Astrocyte (in vitro differentiated cells and primary cell): ENCODE data around the gene NLRP7. TPM values are rescaled to one million over a fixed set of nuclear protein-coding genes. Genes with fewer than 3 reads are reported as not detected.
"Not testable (repeated sequence)": the region's sequence is repeated elsewhere in the genome, so short reads cannot be mapped to it uniquely, and the experiment has no call there.

Experiments used
- DNase-seq: peaks from one replicate; pipeline ENCODE4 v3.0.0-alpha.2; 2010; ENCODE audit warnings: low read depth
- FAIRE-seq: peaks from 2 replicates; lab custom pipeline; 2011; peaks lifted over from hg19 to GRCh38; lab: Jason Lieb, UNC
- H2AFZ ChIP-seq: 2 replicates; pipeline ENCODE4 v1.6.0; 2012; ENCODE audit warnings: low read depth, low read length, inconsistent platforms
- H3K27ac ChIP-seq: 2 replicates; pipeline ENCODE4 v1.5.1; 2011; ENCODE audit warnings: low read depth, low read length, inconsistent platforms
- H3K27me3 ChIP-seq: 2 replicates; pipeline ENCODE4 v1.6.0; 2011; ENCODE audit warnings: low read length, inconsistent platforms; ENCODE audit not compliant: insufficient read depth
- H3K36me3 ChIP-seq: 2 replicates; pipeline ENCODE4 v1.5.1; 2011; ENCODE audit warnings: low read length, inconsistent platforms; ENCODE audit not compliant: insufficient read depth
- H3K4me1 ChIP-seq: 2 replicates; pipeline ENCODE4 v1.5.1; 2011; ENCODE audit warnings: low read length, inconsistent platforms; ENCODE audit not compliant: insufficient read depth
- H3K4me2 ChIP-seq: 2 replicates; pipeline ENCODE4 v1.6.0; 2012; ENCODE audit warnings: low read length, inconsistent platforms
- H3K4me3 ChIP-seq: 2 replicates; pipeline ENCODE4 v1.5.1; 2011; ENCODE audit warnings: low read depth, mild to moderate bottlenecking, low read length, inconsistent platforms; ENCODE audit not compliant: insufficient read depth
- H3K79me2 ChIP-seq: 2 replicates; pipeline ENCODE4 v1.6.0; 2012; ENCODE audit warnings: mild to moderate bottlenecking, low read length, inconsistent platforms; ENCODE audit not compliant: insufficient read depth
- H3K9ac ChIP-seq: 2 replicates; pipeline ENCODE4 v1.6.0; 2012; ENCODE audit warnings: mild to moderate bottlenecking, low read length, inconsistent platforms
- H3K9me3 ChIP-seq: 2 replicates; pipeline ENCODE4 v1.5.1; 2012; ENCODE audit warnings: low read depth, mild to moderate bottlenecking, low read length, inconsistent platforms; ENCODE audit not compliant: insufficient read depth
- H4K20me1 ChIP-seq: 2 replicates; pipeline ENCODE4 v1.6.0; 2012; ENCODE audit warnings: low read length, inconsistent platforms; ENCODE audit not compliant: insufficient read depth
- H3K27ac Mint-ChIP-seq: one replicate; pipeline ENCODE4 v1.8.0; 2021; ENCODE audit warnings: mild to moderate bottlenecking, mixed read lengths; ENCODE audit not compliant: unreplicated experiment
- H3K27me3 Mint-ChIP-seq: one replicate; pipeline ENCODE4 v1.8.0; 2021; ENCODE audit warnings: low read depth, mixed read lengths; ENCODE audit not compliant: unreplicated experiment
- H3K36me3 Mint-ChIP-seq: one replicate; pipeline ENCODE4 v1.8.0; 2021; ENCODE audit warnings: low read depth, mixed read lengths; ENCODE audit not compliant: unreplicated experiment
- H3K4me1 Mint-ChIP-seq: one replicate; pipeline ENCODE4 v1.8.0; 2021; ENCODE audit warnings: low read depth, mixed read lengths; ENCODE audit not compliant: unreplicated experiment
- H3K4me3 Mint-ChIP-seq: one replicate; pipeline ENCODE4 v1.8.0; 2021; ENCODE audit warnings: mild to moderate bottlenecking, moderate library complexity, mixed read lengths; ENCODE audit not compliant: unreplicated experiment
- H3K9me3 Mint-ChIP-seq: one replicate; pipeline ENCODE4 v1.8.0; 2021; ENCODE audit warnings: mild to moderate bottlenecking, mixed read lengths; ENCODE audit not compliant: unreplicated experiment
- EZH2 ChIP-seq: IDR thresholded peaks from 2 replicates; pipeline ENCODE4 v1.6.1; 2012; ENCODE audit warnings: mild to moderate bottlenecking, low read length, inconsistent platforms; ENCODE audit not compliant: insufficient read depth
- total RNA-seq: library from RNA; stranded (reverse); gene quantifications from 2 replicates; pipeline ENCODE4 v1.2.1, GENCODE V29; 2021
- TF ChIP-seq, protein P1 (sequence below): IDR thresholded peaks from 2 replicates; pipeline ENCODE4 v1.5.1; 2011; ENCODE audit warnings: low read depth, mild to moderate bottlenecking, inconsistent platforms, low read length, moderate library complexity; ENCODE audit not compliant: insufficient read depth

Gene NLRP7
- total RNA-seq, 1 donor from 2014 or later = not detected

DNA sequence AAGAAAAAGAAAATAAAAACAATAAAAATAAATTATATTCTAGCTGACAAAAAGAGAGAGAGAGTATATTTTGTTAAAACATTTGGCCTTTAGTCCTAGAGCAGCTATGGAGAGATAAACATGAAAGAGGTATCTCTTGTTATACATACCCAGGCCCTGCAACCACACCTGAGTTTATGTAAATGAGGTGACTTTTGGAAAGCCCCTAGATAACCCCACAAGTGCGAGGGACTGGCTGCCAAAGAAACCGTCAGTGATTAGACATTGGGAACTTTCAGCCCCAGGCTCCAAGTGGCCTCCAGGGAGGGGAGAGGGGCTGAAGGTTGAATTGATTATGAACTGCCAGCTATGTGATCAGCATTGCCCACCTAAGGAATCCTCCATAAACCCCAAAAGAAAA, 2.1 kb upstream of the NLRP7 start:
- Histone ChIP-seq H3K9me3 (no peaks in the 10 kb centered on the region), H3K9ac (no peak overlapping the region), H3K27ac (no peak overlapping the region), H3K27me3 (no peaks in the 10 kb centered on the region), H3K36me3 (no peaks in the 10 kb centered on the region), H4K20me1 (no peaks in the 10 kb centered on the region), H3K79me2 (no peaks in the 10 kb centered on the region), H3K4me1 (no peaks in the 10 kb centered on the region), H3K4me2 (no peak overlapping the region), H3K4me3 (no peak overlapping the region), H2AFZ (no peak overlapping the region)
- DNase-seq = no peak
- TF ChIP-seq EZH2 = no peak
- TF ChIP-seq, protein P1, sequence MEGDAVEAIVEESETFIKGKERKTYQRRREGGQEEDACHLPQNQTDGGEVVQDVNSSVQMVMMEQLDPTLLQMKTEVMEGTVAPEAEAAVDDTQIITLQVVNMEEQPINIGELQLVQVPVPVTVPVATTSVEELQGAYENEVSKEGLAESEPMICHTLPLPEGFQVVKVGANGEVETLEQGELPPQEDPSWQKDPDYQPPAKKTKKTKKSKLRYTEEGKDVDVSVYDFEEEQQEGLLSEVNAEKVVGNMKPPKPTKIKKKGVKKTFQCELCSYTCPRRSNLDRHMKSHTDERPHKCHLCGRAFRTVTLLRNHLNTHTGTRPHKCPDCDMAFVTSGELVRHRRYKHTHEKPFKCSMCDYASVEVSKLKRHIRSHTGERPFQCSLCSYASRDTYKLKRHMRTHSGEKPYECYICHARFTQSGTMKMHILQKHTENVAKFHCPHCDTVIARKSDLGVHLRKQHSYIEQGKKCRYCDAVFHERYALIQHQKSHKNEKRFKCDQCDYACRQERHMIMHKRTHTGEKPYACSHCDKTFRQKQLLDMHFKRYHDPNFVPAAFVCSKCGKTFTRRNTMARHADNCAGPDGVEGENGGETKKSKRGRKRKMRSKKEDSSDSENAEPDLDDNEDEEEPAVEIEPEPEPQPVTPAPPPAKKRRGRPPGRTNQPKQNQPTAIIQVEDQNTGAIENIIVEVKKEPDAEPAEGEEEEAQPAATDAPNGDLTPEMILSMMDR = no peak
- Mint-ChIP-seq H3K27ac (no peak overlapping the region), H3K36me3 (no peaks in the 10 kb centered on the region), H3K4me1 (peaks cover 3% of the 10 kb centered on the region), H3K27me3 (peaks cover 3% of the 10 kb centered on the region), H3K4me3 (no peak overlapping the region), H3K9me3 (no peaks in the 10 kb centered on the region)
- no peak for FAIRE-seq

DNA sequence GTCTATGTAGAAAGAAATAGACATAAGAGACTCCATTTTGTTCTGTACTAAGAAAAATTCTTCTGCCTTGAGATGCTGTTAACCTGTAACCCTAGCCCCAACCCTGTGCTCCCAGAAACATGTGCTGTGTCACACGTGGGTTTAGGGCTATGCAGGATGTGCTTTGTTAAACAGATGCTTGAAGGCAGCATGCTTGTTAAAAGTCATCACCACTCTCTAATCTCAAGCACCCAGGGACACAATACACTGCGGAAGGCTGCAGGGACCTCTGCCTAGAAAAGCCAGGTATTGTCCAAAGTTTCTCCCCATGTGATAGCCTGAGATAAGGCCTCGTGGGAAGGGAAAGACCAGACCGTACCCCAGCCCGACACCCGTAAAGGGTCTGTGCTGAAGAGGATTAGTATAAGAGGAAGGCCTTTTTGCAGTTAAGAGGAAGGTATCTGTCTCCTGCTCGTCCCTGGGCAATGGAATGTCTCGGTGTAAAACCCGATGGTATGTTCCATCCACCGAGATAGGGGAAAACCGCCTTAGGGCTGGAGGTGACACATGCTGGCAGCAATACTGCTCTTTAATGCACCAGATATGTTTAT, 3.5 kb downstream of the NLRP7 start:
- H3K9me3 ChIP-seq, H3K4me1 Mint-ChIP-seq, H3K27me3 Mint-ChIP-seq, H3K4me2 ChIP-seq, H3K27me3 ChIP-seq, H4K20me1 ChIP-seq, DNase-seq, FAIRE-seq, H3K27ac Mint-ChIP-seq, H3K27ac ChIP-seq, H3K4me1 ChIP-seq, H3K36me3 ChIP-seq, H2AFZ ChIP-seq, H3K4me3 ChIP-seq, H3K79me2 ChIP-seq, H3K36me3 Mint-ChIP-seq, H3K9ac ChIP-seq, H3K4me3 Mint-ChIP-seq: not testable (repeated sequence)
- peaks cover 11% of the 10 kb centered on the region for H3K9me3 Mint-ChIP-seq

DNA sequence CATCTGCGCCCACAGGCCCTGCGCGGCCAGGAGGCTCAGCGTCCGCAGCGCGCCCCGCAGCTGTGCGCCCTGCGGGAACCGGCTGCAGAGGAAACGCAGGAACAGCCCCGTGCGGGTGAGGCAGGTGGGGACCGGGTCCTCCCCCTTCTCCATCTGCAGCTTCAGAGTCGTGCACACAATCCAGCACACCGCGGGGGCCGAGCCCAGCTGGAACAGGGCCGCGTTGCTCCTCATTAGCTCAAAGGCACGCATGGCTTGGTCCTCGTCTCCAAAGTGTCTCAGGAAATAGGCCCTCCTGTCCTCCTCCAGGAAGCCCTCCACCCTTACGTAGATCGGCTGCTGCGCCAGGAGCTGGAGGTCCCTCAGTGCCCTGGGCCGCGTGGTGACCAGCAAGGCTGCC, 7.8 kb downstream of the NLRP7 start:
- H3K27ac Mint-ChIP-seq, H3K36me3 ChIP-seq, H3K4me3 ChIP-seq, H3K4me1 Mint-ChIP-seq, H3K36me3 Mint-ChIP-seq, H3K27me3 Mint-ChIP-seq, H3K4me3 Mint-ChIP-seq, H3K9me3 ChIP-seq, H4K20me1 ChIP-seq, FAIRE-seq, H3K27ac ChIP-seq, H3K9ac ChIP-seq, H3K4me1 ChIP-seq, H3K27me3 ChIP-seq, H3K4me2 ChIP-seq, H3K79me2 ChIP-seq, DNase-seq, H2AFZ ChIP-seq: not testable (repeated sequence)
- H3K9me3 Mint-ChIP-seq = peaks cover 11% of the 10 kb centered on the region
